ENCODE results near the gene GRK5.

Gene GRK5

GRCh38 chr10:119352042-119352441 is 144.7 kb downstream of the GRK5 start:
- H3K4me3 ChIP-seq (replicated peaks; ENCODE audit: low read depth, low read length): no peak overlapping the region
- no peak for TF ChIP-seq CTCF (IDR thresholded peaks at IDR 0.05; ENCODE audit: low read depth, low read length, missing control alignments)
- DNase-seq (ENCODE audit: extremely low read depth, low read depth): no peak

GRCh38 chr10:119352807-119353206 is 145.4 kb downstream of the GRK5 start:
- no peak for DNase-seq (ENCODE audit: extremely low read depth, low read depth)
- no peak overlapping the region for H3K4me3 ChIP-seq (replicated peaks; ENCODE audit: low read depth, low read length)
- no peak for TF ChIP-seq CTCF (IDR thresholded peaks at IDR 0.05; ENCODE audit: low read depth, low read length, missing control alignments)

GRCh38 chr10:119353421-119353820 is 146.1 kb downstream of the GRK5 start:
- no peak for TF ChIP-seq CTCF (IDR thresholded peaks at IDR 0.05; ENCODE audit: low read depth, low read length, missing control alignments)
- DNase-seq (ENCODE audit: extremely low read depth, low read depth): no peak
- H3K4me3 ChIP-seq (replicated peaks; ENCODE audit: low read depth, low read length): no peak overlapping the region

- H3K4me3 ChIP-seq (replicated peaks; ENCODE audit: low read depth, low read length): no peak overlapping the region
- DNase-seq (ENCODE audit: extremely low read depth, low read depth): no peak
- peak; percentile 50 for TF ChIP-seq CTCF (IDR thresholded peaks at IDR 0.05; ENCODE audit: low read depth, low read length, missing control alignments)
Measured at GRCh38 chr10:119355930-119356329, 148.6 kb downstream of the GRK5 start.

- no peak for DNase-seq (ENCODE audit: extremely low read depth, low read depth)
- no peak overlapping the region for H3K4me3 ChIP-seq (replicated peaks; ENCODE audit: low read depth, low read length)
- TF ChIP-seq CTCF (IDR thresholded peaks at IDR 0.05; ENCODE audit: low read depth, low read length, missing control alignments): no peak
Measured at GRCh38 chr10:119357412-119358151, 150.2 kb downstream of the GRK5 start.

GRCh38 chr10:119358152-119358512 is 150.8 kb downstream of the GRK5 start:
- no peak for TF ChIP-seq CTCF (IDR thresholded peaks at IDR 0.05; ENCODE audit: low read depth, low read length, missing control alignments)
- H3K4me3 ChIP-seq (replicated peaks; ENCODE audit: low read depth, low read length): no peak overlapping the region
- no peak for DNase-seq (ENCODE audit: extremely low read depth, low read depth)

- DNase-seq (ENCODE audit: extremely low read depth, low read depth): no peak
- no peak overlapping the region for H3K4me3 ChIP-seq (replicated peaks; ENCODE audit: low read depth, low read length)
- TF ChIP-seq CTCF (IDR thresholded peaks at IDR 0.05; ENCODE audit: low read depth, low read length, missing control alignments): no peak
Measured at GRCh38 chr10:119358567-119358966, 151.2 kb downstream of the GRK5 start.
